Vagina (tissue), 2 donors: ENCODE results near the gene SPIB.

Experiments used
- POLR2A ChIP-seq, 2 donors: fragments of 450-650 bp; IDR thresholded peaks; one replicate each; pipeline ENCODE4 v1.6.1; 2017; ENCODE audit warnings: antibody characterized with exemption in 2 of 2, mild to moderate bottlenecking in 2 of 2, moderate library complexity in 2 of 2
- TF ChIP-seq, protein P1 (sequence below), 3 experiments: fragments of 450-650 bp in 2 of 3; fragments of 200-600 bp in 1 of 3; sonication (generic) in 1 of 3; IDR thresholded peaks; one replicate each; pipeline ENCODE4 v1.5.1; 2017 to 2019; ENCODE audit warnings: antibody characterized with exemption in 3 of 3, mild to moderate bottlenecking in 2 of 3, moderate library complexity in 2 of 3

DNA sequence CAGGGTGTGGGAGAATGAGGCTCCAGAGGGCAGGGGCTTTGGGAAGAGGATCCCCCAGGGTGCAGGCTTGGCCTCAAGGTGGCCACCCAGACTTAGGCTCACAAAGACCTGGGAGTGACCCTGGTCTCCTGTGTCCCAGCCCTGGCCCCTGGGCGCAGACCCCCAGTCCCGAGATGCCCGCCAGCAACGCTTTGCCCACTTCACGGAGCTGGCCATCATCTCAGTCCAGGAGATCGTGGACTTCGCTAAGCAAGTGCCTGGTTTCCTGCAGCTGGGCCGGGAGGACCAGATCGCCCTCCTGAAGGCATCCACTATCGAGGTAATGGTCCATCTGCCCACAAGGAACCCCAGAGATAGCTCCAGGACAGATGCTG lies 39.9 kb upstream of the SPIB start:
- TF ChIP-seq, protein P1, sequence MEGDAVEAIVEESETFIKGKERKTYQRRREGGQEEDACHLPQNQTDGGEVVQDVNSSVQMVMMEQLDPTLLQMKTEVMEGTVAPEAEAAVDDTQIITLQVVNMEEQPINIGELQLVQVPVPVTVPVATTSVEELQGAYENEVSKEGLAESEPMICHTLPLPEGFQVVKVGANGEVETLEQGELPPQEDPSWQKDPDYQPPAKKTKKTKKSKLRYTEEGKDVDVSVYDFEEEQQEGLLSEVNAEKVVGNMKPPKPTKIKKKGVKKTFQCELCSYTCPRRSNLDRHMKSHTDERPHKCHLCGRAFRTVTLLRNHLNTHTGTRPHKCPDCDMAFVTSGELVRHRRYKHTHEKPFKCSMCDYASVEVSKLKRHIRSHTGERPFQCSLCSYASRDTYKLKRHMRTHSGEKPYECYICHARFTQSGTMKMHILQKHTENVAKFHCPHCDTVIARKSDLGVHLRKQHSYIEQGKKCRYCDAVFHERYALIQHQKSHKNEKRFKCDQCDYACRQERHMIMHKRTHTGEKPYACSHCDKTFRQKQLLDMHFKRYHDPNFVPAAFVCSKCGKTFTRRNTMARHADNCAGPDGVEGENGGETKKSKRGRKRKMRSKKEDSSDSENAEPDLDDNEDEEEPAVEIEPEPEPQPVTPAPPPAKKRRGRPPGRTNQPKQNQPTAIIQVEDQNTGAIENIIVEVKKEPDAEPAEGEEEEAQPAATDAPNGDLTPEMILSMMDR (IDR thresholded peaks at IDR 0.05): no peak
- TF ChIP-seq POLR2A (IDR thresholded peaks at IDR 0.05): no peak
